Measurements from ENCODE around the gene TMEM151B.

The TMEM151B gene

DNA sequence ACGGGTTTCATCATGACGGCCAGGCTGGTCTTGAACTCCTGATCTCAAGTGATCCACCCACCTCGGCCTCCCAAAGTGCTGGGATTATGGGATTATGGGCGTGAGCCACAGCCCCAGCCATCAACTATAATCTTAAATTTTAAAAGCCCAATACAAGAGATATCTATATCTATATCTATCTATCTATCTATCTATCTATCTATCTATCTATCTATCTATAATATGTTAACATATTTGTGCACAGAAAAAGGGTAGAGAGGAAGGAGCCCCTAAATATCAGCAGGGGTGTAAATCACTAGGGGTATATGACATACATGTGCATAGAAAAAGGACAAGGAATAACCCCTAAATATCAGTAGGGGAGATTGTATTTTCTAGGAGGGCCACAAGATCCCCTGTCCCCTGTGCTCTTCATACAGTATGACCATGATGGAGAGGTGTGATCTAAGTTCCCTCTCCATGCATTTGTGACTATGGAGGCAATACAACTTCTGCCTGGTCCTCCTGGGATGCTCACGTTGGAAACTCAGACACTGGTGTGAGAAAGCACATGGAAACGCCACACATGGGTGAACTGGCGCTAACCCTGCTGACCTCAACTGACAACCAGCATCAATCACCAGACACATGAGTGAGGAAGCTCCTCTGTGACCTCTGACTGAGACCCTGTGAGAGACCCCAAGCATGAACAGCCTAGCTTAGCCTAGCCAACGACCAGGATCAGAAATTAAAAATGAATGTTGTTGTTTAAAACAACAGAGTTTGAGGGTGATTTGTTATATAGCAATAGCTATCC, 71.0 kb downstream of the TMEM151B start:
- TF ChIP-seq RAD21 (IDR thresholded peaks at IDR 0.05; ENCODE audit: low read depth), result no peak
- no peak for TF ChIP-seq NFIC (IDR thresholded peaks at IDR 0.05)
- TF ChIP-seq, protein P1, sequence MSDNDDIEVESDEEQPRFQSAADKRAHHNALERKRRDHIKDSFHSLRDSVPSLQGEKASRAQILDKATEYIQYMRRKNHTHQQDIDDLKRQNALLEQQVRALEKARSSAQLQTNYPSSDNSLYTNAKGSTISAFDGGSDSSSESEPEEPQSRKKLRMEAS (IDR thresholded peaks at IDR 0.05), result no peak
- TF ChIP-seq, protein P2, sequence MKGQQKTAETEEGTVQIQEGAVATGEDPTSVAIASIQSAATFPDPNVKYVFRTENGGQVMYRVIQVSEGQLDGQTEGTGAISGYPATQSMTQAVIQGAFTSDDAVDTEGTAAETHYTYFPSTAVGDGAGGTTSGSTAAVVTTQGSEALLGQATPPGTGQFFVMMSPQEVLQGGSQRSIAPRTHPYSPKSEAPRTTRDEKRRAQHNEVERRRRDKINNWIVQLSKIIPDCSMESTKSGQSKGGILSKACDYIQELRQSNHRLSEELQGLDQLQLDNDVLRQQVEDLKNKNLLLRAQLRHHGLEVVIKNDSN (IDR thresholded peaks at IDR 0.05), result no peak
- TF ChIP-seq CEBPB (IDR thresholded peaks at IDR 0.05), result no peak
- no peak for TF ChIP-seq TCF12 (IDR thresholded peaks at IDR 0.05; ENCODE audit: low read depth)
- no peak for TF ChIP-seq TAF1 (IDR thresholded peaks at IDR 0.05; ENCODE audit: low read depth)
- TF ChIP-seq ZBTB7A (IDR thresholded peaks at IDR 0.05; ENCODE audit: low read depth), result no peak
- TF ChIP-seq FOXM1 (IDR thresholded peaks at IDR 0.05; ENCODE audit: borderline replicate concordance, low read depth), result no peak
- TF ChIP-seq TEAD4 (IDR thresholded peaks at IDR 0.05), result no peak
- TF ChIP-seq YY1 (IDR thresholded peaks at IDR 0.05; ENCODE audit: low read depth), result no peak
- TF ChIP-seq CREB1 (IDR thresholded peaks at IDR 0.05; ENCODE audit: low read depth), result no peak
- TF ChIP-seq EP300 (IDR thresholded peaks at IDR 0.05; ENCODE audit: borderline replicate concordance), result no peak
- no peak for TF ChIP-seq EGR1 (IDR thresholded peaks at IDR 0.05)
- TF ChIP-seq, protein P3, sequence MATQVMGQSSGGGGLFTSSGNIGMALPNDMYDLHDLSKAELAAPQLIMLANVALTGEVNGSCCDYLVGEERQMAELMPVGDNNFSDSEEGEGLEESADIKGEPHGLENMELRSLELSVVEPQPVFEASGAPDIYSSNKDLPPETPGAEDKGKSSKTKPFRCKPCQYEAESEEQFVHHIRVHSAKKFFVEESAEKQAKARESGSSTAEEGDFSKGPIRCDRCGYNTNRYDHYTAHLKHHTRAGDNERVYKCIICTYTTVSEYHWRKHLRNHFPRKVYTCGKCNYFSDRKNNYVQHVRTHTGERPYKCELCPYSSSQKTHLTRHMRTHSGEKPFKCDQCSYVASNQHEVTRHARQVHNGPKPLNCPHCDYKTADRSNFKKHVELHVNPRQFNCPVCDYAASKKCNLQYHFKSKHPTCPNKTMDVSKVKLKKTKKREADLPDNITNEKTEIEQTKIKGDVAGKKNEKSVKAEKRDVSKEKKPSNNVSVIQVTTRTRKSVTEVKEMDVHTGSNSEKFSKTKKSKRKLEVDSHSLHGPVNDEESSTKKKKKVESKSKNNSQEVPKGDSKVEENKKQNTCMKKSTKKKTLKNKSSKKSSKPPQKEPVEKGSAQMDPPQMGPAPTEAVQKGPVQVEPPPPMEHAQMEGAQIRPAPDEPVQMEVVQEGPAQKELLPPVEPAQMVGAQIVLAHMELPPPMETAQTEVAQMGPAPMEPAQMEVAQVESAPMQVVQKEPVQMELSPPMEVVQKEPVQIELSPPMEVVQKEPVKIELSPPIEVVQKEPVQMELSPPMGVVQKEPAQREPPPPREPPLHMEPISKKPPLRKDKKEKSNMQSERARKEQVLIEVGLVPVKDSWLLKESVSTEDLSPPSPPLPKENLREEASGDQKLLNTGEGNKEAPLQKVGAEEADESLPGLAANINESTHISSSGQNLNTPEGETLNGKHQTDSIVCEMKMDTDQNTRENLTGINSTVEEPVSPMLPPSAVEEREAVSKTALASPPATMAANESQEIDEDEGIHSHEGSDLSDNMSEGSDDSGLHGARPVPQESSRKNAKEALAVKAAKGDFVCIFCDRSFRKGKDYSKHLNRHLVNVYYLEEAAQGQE (IDR thresholded peaks at IDR 0.05; ENCODE audit: low read depth), result no peak

DNA sequence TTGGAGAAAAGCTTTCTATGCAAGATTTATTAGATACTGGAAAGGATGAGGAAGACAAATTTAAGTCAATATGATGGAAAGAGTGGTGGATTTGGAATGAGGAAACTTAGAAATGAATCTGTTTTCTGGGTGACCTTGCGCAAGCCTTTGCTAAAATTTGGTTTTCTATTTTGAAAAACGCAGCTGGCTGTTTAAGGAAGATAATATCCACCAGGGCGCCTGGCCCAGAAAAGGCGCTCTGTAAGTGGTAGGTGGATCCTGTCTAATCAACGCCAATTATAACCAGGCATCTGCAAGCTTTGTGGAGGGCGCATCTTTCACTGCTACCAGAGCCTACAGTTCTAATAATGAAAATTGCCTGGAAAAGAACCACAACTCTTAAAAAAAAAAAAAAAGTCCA, 71.8 kb downstream of the TMEM151B start:
- TF ChIP-seq ZBTB7A (IDR thresholded peaks at IDR 0.05; ENCODE audit: low read depth) (no peak), YY1 (IDR thresholded peaks at IDR 0.05; ENCODE audit: low read depth) (no peak), EGR1 (IDR thresholded peaks at IDR 0.05) (no peak), CEBPB (IDR thresholded peaks at IDR 0.05) (no peak), FOXM1 (IDR thresholded peaks at IDR 0.05; ENCODE audit: borderline replicate concordance, low read depth) (no peak), TEAD4 (IDR thresholded peaks at IDR 0.05) (no peak)

DNA sequence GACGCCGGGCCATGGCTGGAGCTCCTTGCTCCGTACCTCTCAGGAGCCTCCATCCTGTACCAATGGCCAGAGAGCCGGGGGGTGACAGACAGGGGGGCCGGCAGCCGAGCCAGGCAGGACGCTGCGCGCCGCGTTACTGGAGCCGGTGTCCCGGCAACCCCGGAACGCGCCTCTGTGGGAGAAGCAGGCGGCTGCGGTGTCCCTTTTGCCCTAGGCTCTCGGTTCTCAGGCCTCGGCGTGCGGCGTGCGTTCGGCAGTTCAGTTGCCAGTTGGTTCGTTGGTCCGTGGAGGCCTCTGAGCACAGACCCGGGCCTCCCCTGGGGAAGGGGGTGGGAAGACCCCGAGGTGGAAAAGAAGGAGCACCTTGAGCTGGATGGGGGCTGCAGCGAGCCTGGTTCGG, 72.2 kb downstream of the TMEM151B start, which contains the start of gene SPATS1:
TSS of gene SPATS1 (plus strand) at position 162 of the 400 bp plus-strand sequence. CDS start 446 bp downstream, outside the sequence.
- TF ChIP-seq EP300 (IDR thresholded peaks at IDR 0.05; ENCODE audit: borderline replicate concordance) (no peak), TCF12 (IDR thresholded peaks at IDR 0.05; ENCODE audit: low read depth) (no peak)
- TF ChIP-seq, protein P3 (IDR thresholded peaks at IDR 0.05; ENCODE audit: low read depth), result no peak

DNA sequence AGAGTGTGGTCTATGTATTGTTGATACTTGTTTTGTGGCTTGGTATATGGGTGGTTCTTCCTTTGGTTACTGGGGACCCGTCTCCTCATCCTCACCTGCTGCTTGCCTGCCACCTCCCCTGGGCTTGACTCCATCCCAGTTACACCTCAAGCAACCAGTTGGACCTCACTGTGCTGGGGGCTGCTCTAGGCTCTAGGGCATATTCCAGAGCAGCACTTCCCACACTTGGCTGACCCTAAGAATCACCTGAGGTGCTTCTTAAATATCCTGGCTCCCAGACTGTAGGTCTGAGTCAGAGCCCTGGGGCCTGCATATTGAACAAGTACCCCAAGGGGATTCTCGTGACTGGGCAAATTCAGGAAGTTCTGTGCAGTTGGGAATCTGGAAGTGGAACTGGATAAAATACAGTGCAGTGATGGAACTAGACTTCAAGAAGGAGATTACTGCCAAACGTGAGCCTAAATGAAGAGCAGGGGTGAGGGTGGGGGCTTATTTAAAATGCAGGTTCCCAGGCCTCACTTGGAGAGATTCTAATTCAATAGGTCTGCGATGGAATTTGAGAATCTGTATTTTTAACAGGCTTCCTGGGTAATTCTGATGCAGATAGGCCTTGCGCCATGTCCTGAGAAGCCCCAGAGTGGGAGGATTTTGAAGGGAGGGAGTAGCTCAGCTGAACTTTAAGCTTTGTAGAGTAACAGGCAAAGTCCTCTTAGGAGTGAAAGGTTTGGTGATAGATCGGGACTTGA, 79.8 kb downstream of the TMEM151B start:
- TF ChIP-seq, protein P1 (IDR thresholded peaks at IDR 0.05), result no peak
- TF ChIP-seq CEBPB (IDR thresholded peaks at IDR 0.05), result no peak
- TF ChIP-seq, protein P2 (IDR thresholded peaks at IDR 0.05), result no peak
- TF ChIP-seq NFIC (IDR thresholded peaks at IDR 0.05), result no peak

DNA sequence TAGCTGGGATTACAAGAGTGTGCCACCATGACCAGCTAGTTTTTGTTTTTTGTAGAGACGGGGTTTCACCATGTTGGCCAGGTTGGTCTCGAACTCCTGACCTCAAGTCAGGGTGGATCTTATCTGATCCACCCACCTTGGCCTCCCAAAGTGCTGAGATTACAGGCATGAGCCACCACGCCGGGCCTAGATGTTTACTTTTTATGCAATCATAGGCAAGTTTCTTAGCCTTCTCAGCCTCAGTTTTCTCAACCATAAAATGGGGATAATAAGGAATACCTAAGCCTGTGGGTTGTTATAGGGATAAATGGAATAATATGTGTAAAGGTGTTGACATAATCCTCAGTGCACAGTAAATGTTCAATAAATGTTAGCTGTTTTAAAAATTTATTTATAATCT, 82.0 kb downstream of the TMEM151B start:
- TF ChIP-seq, protein P2 (IDR thresholded peaks at IDR 0.05), result no peak
- TF ChIP-seq EP300 (IDR thresholded peaks at IDR 0.05; ENCODE audit: borderline replicate concordance), result no peak
- no peak for TF ChIP-seq TEAD4 (IDR thresholded peaks at IDR 0.05)
- TF ChIP-seq, protein P3 (IDR thresholded peaks at IDR 0.05; ENCODE audit: low read depth), result no peak
- no peak for TF ChIP-seq YY1 (IDR thresholded peaks at IDR 0.05; ENCODE audit: low read depth)
- TF ChIP-seq CEBPB (IDR thresholded peaks at IDR 0.05), result no peak
- TF ChIP-seq RAD21 (IDR thresholded peaks at IDR 0.05; ENCODE audit: low read depth), result no peak
- no peak for TF ChIP-seq NFIC (IDR thresholded peaks at IDR 0.05)
- TF ChIP-seq ZBTB7A (IDR thresholded peaks at IDR 0.05; ENCODE audit: low read depth), result no peak
